ENCODE measurements around the gene RPS19.

Gene RPS19

DNA sequence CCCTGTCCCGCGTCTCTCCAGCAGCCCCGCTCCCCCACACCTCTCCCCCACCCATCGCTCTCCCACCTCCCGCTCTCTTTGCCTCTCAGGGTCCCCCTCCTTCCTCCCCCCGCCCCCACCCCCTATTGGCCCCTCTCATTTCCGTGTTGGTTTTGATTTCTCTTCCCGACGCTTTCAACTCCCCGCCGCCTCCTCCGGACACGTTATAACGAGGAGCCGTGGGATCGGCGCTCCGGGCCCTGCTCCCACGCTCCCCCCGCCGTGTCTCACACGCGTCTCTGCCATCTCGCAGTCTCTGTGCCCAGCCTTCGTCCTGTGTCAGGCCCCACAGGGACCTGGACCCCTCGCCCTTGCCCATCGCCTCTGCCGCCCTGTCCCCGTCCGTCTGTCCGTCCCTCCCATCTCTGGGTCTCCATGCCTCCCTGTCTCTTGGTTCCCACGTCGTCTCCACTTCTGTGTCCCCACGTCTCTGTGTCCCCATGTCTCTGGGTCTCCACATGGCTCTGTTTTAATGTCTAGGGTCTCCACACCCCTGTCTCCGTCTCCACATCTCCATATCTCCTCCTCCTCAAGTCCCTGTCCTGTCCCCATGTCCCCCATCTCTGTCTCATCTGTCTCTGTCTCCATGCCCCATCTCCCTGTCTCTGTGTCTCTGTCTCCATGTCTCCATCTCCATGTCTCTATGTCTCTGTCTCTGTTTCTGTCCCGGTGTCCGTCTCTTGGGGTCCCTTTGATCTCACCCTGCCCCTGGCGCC, 55.1 kb downstream of the RPS19 start:
- DNase-seq (ENCODE audit: low spot score): no peak

DNA sequence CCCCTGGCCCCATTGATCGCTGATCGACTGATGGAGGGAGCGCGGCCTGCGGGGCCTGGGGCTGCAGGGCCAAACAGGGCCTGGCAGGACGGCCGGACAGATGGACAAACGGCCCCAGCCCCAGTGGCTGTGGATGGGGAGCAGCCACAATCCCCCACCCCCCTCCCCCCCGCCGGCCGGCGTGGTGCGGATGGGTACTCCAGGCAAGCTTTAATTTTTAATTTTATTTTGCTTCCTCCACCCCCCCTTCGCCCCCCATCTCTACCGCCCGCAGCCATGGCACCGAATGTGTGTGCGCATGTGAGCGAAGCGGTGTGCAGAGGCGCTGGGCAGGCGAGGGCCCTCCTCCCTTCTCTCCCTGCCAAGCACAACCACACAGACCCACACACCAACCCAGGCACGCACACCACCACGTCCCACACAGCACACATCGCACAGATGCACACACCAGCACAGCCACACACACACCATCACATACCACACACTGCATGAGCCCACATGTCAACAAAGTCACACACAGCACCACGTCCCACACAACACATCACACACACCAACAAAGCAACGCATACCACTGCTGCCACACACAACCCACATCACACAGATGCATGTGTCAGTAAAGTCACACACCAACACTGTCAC, 55.8 kb downstream of the RPS19 start:
- DNase-seq (ENCODE audit: low spot score): no peak

DNA sequence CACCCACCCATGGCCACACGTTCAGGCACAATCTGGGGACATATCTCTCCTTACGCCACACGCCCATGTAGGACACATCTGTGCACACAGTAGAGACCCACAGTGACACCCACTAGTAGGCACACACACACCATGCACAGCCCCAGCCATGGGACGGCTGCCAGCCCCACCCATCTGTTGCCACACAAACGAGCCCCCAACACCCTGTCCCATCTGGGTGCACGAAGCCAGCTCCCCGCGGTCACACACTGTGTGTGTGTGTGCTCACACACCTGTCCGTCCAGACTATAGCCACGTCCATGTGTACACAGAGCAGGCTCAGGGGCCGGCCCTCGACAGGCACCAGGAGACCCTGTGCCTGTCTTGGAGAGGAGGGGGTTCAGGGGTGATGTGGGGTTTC, 57.6 kb downstream of the RPS19 start:
- DNase-seq (ENCODE audit: low spot score): no peak

- DNase-seq (ENCODE audit: low spot score): no peak
Observed at GRCh38 chr19:41918095-41918494, 58.0 kb downstream of the RPS19 start.

DNA sequence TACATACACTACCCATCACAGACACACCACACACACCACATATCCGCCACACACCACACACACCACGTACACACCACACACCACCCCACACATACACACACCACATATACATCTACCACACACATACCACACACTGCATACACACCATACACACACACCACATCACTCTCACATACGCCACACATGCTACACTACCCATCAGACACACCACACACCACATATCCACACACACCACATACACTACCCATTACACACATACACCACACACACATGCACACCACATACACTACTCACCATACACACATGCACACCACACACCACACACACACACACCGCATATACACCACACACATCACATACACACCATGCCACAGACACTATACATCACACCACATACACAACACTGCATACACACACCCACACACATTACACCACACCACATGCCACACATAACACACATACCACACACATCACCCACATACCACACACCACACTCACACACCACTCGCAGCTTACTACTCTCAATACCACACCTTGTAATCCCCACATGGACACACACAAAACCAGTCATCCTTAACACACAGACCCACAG, 58.7 kb downstream of the RPS19 start:
- DNase-seq (ENCODE audit: low spot score): no peak

DNA sequence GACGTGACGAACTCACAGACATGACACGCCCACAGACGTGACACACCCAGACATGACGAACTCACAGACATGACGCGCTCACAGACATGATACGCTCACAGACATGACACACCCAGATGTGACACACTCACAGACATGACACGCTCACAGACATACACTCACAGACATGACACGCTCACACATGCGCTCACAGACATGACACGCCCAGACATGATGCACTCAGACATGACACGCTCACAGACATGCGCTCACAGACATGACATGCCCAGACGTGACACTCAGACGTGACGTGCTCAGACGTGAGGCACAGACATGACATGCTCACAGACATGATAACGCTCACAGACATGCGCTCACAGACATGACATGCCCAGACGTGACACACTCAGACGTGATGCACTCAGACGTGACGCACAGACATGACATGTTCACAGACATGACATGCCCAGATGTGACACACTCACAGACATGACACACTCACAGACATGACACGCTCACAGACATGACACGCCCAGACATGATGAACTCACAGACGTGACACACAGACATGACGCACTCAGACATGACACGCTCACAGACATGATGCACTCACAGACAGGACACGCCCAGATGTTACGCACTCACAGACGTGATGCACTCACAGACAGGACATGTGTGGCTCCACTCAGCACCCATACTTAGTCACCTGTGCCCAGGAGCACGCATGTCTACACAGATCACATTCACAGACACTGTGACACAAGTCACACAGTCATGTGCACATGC, 60.1 kb downstream of the RPS19 start:
- no peak for DNase-seq (ENCODE audit: low spot score)

DNA sequence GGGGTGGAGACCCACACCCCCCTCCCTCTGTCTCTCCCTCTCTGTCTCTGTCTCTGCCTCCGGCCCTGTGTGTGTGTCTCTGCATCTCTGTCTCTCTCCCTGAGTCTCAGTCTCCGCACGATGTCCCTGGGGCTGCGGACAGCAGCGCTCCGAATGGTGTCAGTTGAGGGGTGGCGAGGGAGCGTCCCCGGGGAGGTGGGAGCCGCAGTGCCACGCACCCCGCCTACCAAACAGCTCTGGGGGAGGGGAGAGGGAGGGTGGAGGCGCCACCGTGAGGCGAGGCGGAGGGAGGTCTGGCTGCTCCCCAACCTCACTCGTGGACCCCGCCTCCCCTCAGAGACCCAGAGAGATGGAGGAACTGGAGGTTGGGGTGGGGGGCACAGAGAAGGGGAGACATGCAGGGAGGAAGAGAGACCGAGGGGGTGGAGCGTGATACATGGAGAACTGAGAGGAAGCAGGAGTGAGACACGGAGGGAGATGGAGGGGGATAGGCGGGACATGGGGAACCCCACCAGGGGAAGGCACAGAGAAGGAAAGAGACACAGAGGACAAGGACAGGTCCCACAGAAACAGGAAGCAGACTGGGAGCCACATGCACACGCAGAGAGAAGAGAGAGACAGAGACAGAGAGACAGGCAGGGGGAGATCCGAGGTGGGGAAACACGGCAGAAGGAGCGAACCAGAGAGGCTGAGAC, 61.0 kb downstream of the RPS19 start:
- no peak for DNase-seq (ENCODE audit: low spot score)

DNA sequence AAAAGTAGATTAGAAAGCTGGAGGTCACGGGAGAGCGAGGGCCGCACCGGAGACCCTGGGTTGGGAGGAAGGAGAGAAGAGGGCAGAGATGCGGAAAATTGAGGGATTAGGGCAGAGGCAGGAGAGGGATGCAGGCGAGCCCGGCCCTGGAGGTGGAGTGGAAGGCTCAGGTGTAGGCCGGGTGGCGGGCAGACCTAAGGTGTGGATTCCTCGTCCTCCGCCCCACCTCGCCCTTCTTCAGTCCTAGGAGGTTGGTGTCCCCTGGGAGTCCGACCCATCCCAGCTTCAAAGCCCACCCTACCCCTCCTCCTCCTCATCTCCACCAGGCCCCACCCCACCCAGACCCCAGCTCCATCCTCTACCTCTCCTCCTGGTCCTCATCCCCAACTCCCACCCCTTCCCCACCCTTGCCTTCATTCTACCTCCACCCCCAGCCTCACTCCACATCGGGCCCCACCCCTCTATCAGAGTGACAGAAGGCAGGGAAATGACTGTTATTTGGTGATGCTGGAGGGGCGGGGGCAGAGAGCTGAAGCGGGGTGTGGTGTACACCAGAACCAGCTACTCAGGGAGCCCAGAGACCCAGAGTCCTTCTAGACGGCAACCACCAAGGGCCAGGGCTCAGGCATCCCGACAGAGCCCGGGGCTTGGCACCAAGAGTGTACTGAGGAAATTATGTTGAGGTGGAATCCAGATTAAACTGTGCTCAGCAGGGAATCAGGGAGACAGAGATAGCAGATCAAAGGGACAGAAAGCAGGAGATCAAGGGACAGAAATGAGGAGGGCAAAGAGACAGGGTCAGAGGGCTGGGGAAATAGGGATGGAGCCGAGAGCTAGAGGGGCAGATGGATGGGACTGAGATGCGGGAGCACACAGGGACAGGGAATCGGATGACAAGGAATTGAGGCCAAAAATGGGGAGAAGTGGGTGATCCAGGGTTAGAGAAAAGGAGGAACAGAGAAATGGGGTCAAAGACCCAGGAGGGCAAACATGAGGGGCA, 61.8 kb downstream of the RPS19 start:
- DNase-seq (ENCODE audit: low spot score): no peak

All from SW480 (cell line).